PC-9 (cell line): ENCODE data around the gene TGM1.

Source experiments
- CTCF ChIP-seq: fragments of 200-600 bp; sonication (generic); conservative IDR thresholded peaks from 2 replicates; pipeline ENCODE4 v1.6.1; 2017; ENCODE audit warnings: mixed run types, antibody characterized with exemption, mild to moderate bottlenecking, moderate library complexity
- EZH2 ChIP-seq: fragments of 200-600 bp; sonication (generic); IDR thresholded peaks from 2 replicates; pipeline ENCODE4 v1.8.0; 2017; ENCODE audit warnings: antibody characterized with exemption, low read depth

DNA sequence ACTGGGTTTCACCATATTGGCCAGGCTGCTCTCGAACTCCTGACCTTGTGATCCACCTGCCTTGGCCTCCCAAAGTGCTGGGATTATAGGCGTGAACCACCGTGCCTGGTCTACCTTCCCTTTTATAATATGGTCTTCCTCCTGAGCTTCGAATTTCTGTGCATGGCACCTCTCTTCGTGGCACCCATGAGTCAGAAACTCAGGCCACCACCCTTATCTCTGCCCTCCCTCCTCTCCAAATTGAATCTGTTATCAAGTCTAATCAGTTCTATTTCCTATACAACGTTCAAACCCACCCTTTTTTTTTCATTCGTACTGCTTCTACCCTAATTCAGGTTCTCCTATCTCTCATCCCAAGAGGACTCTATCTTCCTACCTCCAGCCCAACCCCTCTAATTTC lies 15.6 kb downstream of the TGM1 start:
- TF ChIP-seq CTCF (no peak), EZH2 (no peak)
